Gastroesophageal sphincter (tissue), 4 donors: ENCODE measurements around the gene PXK. TPM values are rescaled to one million over a fixed set of nuclear protein-coding genes. Genes with fewer than 3 reads are reported as not detected.
A peak's percentile ranks its signal among the peaks of the same experiment; 100 is the strongest.

Experiments
- ATAC-seq: fragments of 150-250 bp; one replicate; pipeline ENCODE4 v1.9.1; 2016; ENCODE audit warnings: mild to moderate bottlenecking, moderate library complexity
- H3K27ac ChIP-seq, 4 donors: fragments of 200-600 bp; sonication (generic) in 3 of 4; 1 replicate in 3 of 4; 2 replicates in 1 of 4; pipeline ENCODE4 v1.5.1; 2016 to 2019
- H3K27me3 ChIP-seq: fragments of 200-600 bp; sonication (generic); one replicate; pipeline ENCODE4 v1.5.1; 2019
- H3K36me3 ChIP-seq, 2 donors: fragments of 200-600 bp; sonication (generic); one replicate each; pipeline ENCODE4 v1.5.1; 2019; ENCODE audit warnings: control low read depth in 1 of 2
- H3K4me1 ChIP-seq, 3 donors: fragments of 200-600 bp; sonication (generic); 1 replicate in 2 of 3; 2 replicates in 1 of 3; pipeline ENCODE4 v1.5.1; 2016 to 2019; ENCODE audit warnings: control low read depth in 2 of 3
- H3K4me3 ChIP-seq, 2 donors: fragments of 200-600 bp; sonication (generic); one replicate each; pipeline ENCODE4 v1.5.1; 2019; ENCODE audit warnings: mild to moderate bottlenecking in 1 of 2, moderate library complexity in 1 of 2
- H3K9me3 ChIP-seq, 3 donors: fragments of 200-600 bp; sonication (generic); one replicate each; pipeline ENCODE4 v1.5.1; 2017 to 2019; ENCODE audit warnings: control low read depth in 2 of 3
- EP300 ChIP-seq: sonication (generic); formaldehyde crosslinking; IDR thresholded peaks from one replicate; pipeline ENCODE4 v1.6.1; 2017; ENCODE audit warnings: antibody characterized with exemption, mild to moderate bottlenecking
- POLR2A ChIP-seq, 2 donors: fragments of 450-650 bp; IDR thresholded peaks; one replicate each; pipeline ENCODE4 v1.6.1; 2017; ENCODE audit warnings: antibody characterized with exemption in 2 of 2, mild to moderate bottlenecking in 2 of 2, moderate library complexity in 1 of 2
- POLR2AphosphoS5 ChIP-seq: sonication (generic); formaldehyde crosslinking; IDR thresholded peaks from one replicate; pipeline ENCODE4 v1.6.1; 2017; ENCODE audit warnings: antibody characterized with exemption
- WGBS, 2 donors: methylation state at CpG; one replicate each; pipeline ENCODE4 v1.1.5; 2018; ENCODE audit warnings: low coverage in 1 of 2; 5-methylcytosine and 5-hydroxymethylcytosine counted together
- total RNA-seq, 4 donors: library from RNA; depleted of rRNA; stranded (reverse); fragments of >200 nt; gene quantifications; one replicate each; pipeline ENCODE4 v1.1.0, GENCODE V29; 2016
- TF ChIP-seq, protein P1 (sequence below), 4 experiments: fragments of 200-600 bp in 2 of 4; fragments of 450-650 bp in 2 of 4; sonication (generic) in 1 of 4; IDR thresholded peaks; one replicate each; pipeline ENCODE4 v1.5.1; 2017 to 2019; ENCODE audit warnings: antibody characterized with exemption in 4 of 4, mild to moderate bottlenecking in 2 of 4, moderate library complexity in 2 of 4

Gene PXK
- total RNA-seq, 4 donors from 2014 or later, result 29.3 to 41.0 (median 34.4) TPM

GRCh38 chr3:58422756-58423325, 90.1 kb downstream of the PXK start:
- ATAC-seq, result no peak

GRCh38 chr3:58424613-58425012, 91.9 kb downstream of the PXK start:
- Histone ChIP-seq H3K4me1 (peaks cover 0 to 51% (median 4%) of the 10 kb centered on the region in 3 donors), H3K9me3 (no peaks in the 10 kb centered on the region), H3K36me3 (peaks cover 6 to 88% of the 10 kb centered on the region in 2 donors), H3K27ac (peak overlapping the region in 3 of 4 donors; percentile 51 to 59 (median 55)), H3K4me3 (no peak overlapping the region), H3K27me3 (no peaks in the 10 kb centered on the region)
- 14 to 40% methylated on average over 2 to 6 of the region's 8 CpGs for WGBS, 2 donors
- no peak for TF ChIP-seq EP300
- no peak for ATAC-seq

More at GRCh38 chr3:58422756-58423325, 90.1 kb downstream of the PXK start:
- Histone ChIP-seq H3K9me3 (no peaks in the 10 kb centered on the region), H3K4me3 (no peak overlapping the region), H3K4me1 (peaks cover 0 to 36% (median 2%) of the 10 kb centered on the region in 3 donors), H3K27ac (peak overlapping the region in 3 of 4 donors; percentile 22 to 51 (median 38)), H3K36me3 (peaks cover 0 to 70% of the 10 kb centered on the region in 2 donors), H3K27me3 (no peaks in the 10 kb centered on the region)
- TF ChIP-seq, protein P1, sequence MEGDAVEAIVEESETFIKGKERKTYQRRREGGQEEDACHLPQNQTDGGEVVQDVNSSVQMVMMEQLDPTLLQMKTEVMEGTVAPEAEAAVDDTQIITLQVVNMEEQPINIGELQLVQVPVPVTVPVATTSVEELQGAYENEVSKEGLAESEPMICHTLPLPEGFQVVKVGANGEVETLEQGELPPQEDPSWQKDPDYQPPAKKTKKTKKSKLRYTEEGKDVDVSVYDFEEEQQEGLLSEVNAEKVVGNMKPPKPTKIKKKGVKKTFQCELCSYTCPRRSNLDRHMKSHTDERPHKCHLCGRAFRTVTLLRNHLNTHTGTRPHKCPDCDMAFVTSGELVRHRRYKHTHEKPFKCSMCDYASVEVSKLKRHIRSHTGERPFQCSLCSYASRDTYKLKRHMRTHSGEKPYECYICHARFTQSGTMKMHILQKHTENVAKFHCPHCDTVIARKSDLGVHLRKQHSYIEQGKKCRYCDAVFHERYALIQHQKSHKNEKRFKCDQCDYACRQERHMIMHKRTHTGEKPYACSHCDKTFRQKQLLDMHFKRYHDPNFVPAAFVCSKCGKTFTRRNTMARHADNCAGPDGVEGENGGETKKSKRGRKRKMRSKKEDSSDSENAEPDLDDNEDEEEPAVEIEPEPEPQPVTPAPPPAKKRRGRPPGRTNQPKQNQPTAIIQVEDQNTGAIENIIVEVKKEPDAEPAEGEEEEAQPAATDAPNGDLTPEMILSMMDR (IDR thresholded peaks at IDR 0.05), result peak in 2 of 4 experiments; percentile 26 to 39
- no peak for TF ChIP-seq POLR2A (IDR thresholded peaks at IDR 0.05)
- WGBS, 2 donors, result 20 to 52% methylated on average over 1 to 3 of the region's 8 CpGs

- no peaks in the 10 kb centered on the region for H3K27me3 ChIP-seq
- TF ChIP-seq EP300 (no peak), POLR2A (IDR thresholded peaks at IDR 0.05) (no peak), POLR2AphosphoS5 (no peak)
- TF ChIP-seq, protein P1 (IDR thresholded peaks at IDR 0.05), result no peak
- H3K36me3 ChIP-seq, result peaks cover 9 to 99% of the 10 kb centered on the region in 2 donors
- 33 to 44% methylated on average over 2 of the region's 2 CpGs for WGBS, 2 donors
- no peaks in the 10 kb centered on the region for H3K9me3 ChIP-seq
- no peak overlapping the region for H3K4me3 ChIP-seq
- H3K4me1 ChIP-seq, result peaks cover 0 to 60% (median 4%) of the 10 kb centered on the region in 3 donors
- ATAC-seq, result no peak
- H3K27ac ChIP-seq, result peak overlapping the region in 1 of 4 donors; percentile 59
These were observed 93.1 kb downstream of the PXK start for GRCh38 chr3:58425782-58426181.

- H3K27ac ChIP-seq, result peak overlapping the region in 3 of 4 donors; percentile 3 to 36 (median 6)
These were observed 95.1 kb downstream of the PXK start for GRCh38 chr3:58427661-58428361.

GRCh38 chr3:58429657-58430056, 97.0 kb downstream of the PXK start:
- H3K9me3 ChIP-seq, result no peaks in the 10 kb centered on the region
- H3K36me3 ChIP-seq, result peaks cover 10 to 74% of the 10 kb centered on the region in 2 donors
- TF ChIP-seq EP300, result no peak
- no peak for TF ChIP-seq POLR2A (IDR thresholded peaks at IDR 0.05)
- no peak for TF ChIP-seq POLR2AphosphoS5
- no peaks in the 10 kb centered on the region for H3K27me3 ChIP-seq
- H3K27ac ChIP-seq, result peak overlapping the region in 1 of 4 donors; percentile 22
- no peak for ATAC-seq
- no peak overlapping the region for H3K4me3 ChIP-seq
- H3K4me1 ChIP-seq, result peaks cover 4 to 78% (median 11%) of the 10 kb centered on the region in 3 donors
- WGBS, 2 donors, result 0% methylated on average over 1 of the region's 1 CpG; no CpG with 5 or more reads in 1 of the 2 donors

More at GRCh38 chr3:58427661-58428361, 95.1 kb downstream of the PXK start:
- no peaks in the 10 kb centered on the region for H3K27me3 ChIP-seq
- no peak for ATAC-seq
- H3K9me3 ChIP-seq, result no peaks in the 10 kb centered on the region
- peaks cover 4 to 72% (median 6%) of the 10 kb centered on the region in 3 donors for H3K4me1 ChIP-seq
- H3K4me3 ChIP-seq, result no peak overlapping the region
- TF ChIP-seq, protein P1 (IDR thresholded peaks at IDR 0.05), result no peak
- no peak for TF ChIP-seq POLR2AphosphoS5
- TF ChIP-seq EP300, result no peak
- 24 to 50% methylated on average over 4 to 6 of the region's 7 CpGs for WGBS, 2 donors
- peaks cover 10 to 92% of the 10 kb centered on the region in 2 donors for H3K36me3 ChIP-seq
